K562 (cell line): ENCODE results near the gene GMEB2. TPM values are rescaled to one million over a fixed set of nuclear protein-coding genes. Genes with fewer than 3 reads are reported as not detected.

Experiments used
- ARID2 ChIP-seq: fragments of 450-650 bp; IDR thresholded peaks from 2 replicates; pipeline ENCODE4 v1.6.1; 2017; ENCODE audit warnings: antibody characterized with exemption, mild to moderate bottlenecking
- CTCFL ChIP-seq: IDR thresholded peaks from 2 replicates; pipeline ENCODE4 v1.6.1; 2011; ENCODE audit warnings: borderline replicate concordance, low read depth, mild to moderate bottlenecking, moderate library complexity, low read length; ENCODE audit not compliant: insufficient read depth, poor library complexity, severe bottlenecking
- HDAC3 ChIP-seq: fragments of 450-650 bp; IDR thresholded peaks from 2 replicates; pipeline ENCODE4 v1.6.1; 2018; ENCODE audit warnings: borderline replicate concordance, mild to moderate bottlenecking, moderate library complexity; ENCODE audit not compliant: partially characterized antibody
- NONO ChIP-seq, 2 experiments: fragments of 200-400 bp in 1 of 2; fragments of 450-650 bp in 1 of 2; formaldehyde crosslinking in 1 of 2; IDR thresholded peaks; 2 replicates each; pipeline ENCODE4 v1.6.1; 2017; ENCODE audit warnings: low read depth in 2 of 2, mild to moderate bottlenecking in 2 of 2, moderate library complexity in 2 of 2, low read length in 1 of 2
- NR1H2 ChIP-seq: sonication (generic); formaldehyde crosslinking; IDR thresholded peaks from 2 replicates; pipeline ENCODE4 v1.4.0; 2020; ENCODE audit warnings: mild to moderate bottlenecking, missing genetic modification reagents
- RBM14 ChIP-seq: fragments of 200-400 bp; formaldehyde crosslinking; IDR thresholded peaks from 2 replicates; pipeline ENCODE4 v1.6.1; 2018; ENCODE audit warnings: low read depth, mild to moderate bottlenecking, low read length, moderate library complexity, borderline replicate concordance; ENCODE audit not compliant: insufficient read depth
- SLC30A9 ChIP-seq: fragments of 250-450 bp; sonication (Bioruptor Pico); IDR thresholded peaks from 2 replicates; pipeline ENCODE4 v1.8.0; 2022; ENCODE audit warnings: mild to moderate bottlenecking, moderate library complexity
- TFAM ChIP-seq: fragments of 250-450 bp; sonication (Bioruptor Pico); conservative IDR thresholded peaks from 2 replicates; pipeline ENCODE4 v1.5.0; 2021; ENCODE audit warnings: mild to moderate bottlenecking, moderate library complexity
- TRIM24 ChIP-seq, 2 experiments: fragments of 450-650 bp; IDR thresholded peaks; 2 replicates each; pipeline ENCODE4 v1.6.1; 2016
- ZBTB1 ChIP-seq: sonication (generic); formaldehyde crosslinking; IDR thresholded peaks from 2 replicates; pipeline ENCODE4 v1.8.1; 2023; ENCODE audit warnings: missing genetic modification reagents, low read depth, mild to moderate bottlenecking, borderline replicate concordance
- ZNF76 ChIP-seq: fragments of 250-450 bp; sonication (Bioruptor Pico); IDR thresholded peaks from 2 replicates; pipeline ENCODE4 v1.4.0; 2020; ENCODE audit warnings: mild to moderate bottlenecking, moderate library complexity, borderline replicate concordance
- ZNF77 ChIP-seq: fragments of 250-450 bp; sonication (Bioruptor Pico); IDR thresholded peaks from 2 replicates; pipeline ENCODE4 v1.5.0; 2020
- polyA plus RNA-seq, 8 experiments: library from polyadenylated mRNA; depleted of rRNA in 4 of 8; stranded (reverse) in 5 of 8; unstranded in 3 of 8; fragments of >200 nt; fragmentation: Nextera tagmentation in 2 of 8; fragmentation: Illumina TruSeq in 1 of 8; extraction: Ambion mirVana in 2 of 8; extraction: Trizol in 1 of 8; gene quantifications; 2 replicates each; pipeline versions ENCODE4 v1.2.1 to v1.2.3, GENCODE V29; 2011 to 2014; ENCODE audit warnings: inconsistent platforms in 1 of 8, missing spikeins in 1 of 8
- total RNA-seq, 7 experiments: library from RNA; depleted of rRNA in 6 of 7; stranded (reverse); fragments of >200 nt in 6 of 7; fragmentation: Illumina TruSeq in 2 of 7; extraction: Trizol in 2 of 7; gene quantifications; 2 replicates each; pipeline versions ENCODE4 v1.2.1 to v1.2.3, GENCODE V29; 2011 to 2021; ENCODE audit warnings: low replicate concordance in 1 of 7
- TF ChIP-seq, protein P1 (sequence below): fragments of 450-650 bp; IDR thresholded peaks from 2 replicates; pipeline ENCODE4 v1.6.1; 2016; ENCODE audit warnings: mild to moderate bottlenecking
- TF ChIP-seq, protein P2 (sequence below): fragments of 250-450 bp; sonication (Bioruptor Pico); IDR thresholded peaks from 2 replicates; pipeline ENCODE4 v1.4.0; 2020

Gene GMEB2
- total and polyA plus RNA-seq, 9 of the 15 experiments (the other 6 are each of a cell fraction or from before 2014, with no cell fraction given), result 0.03 to 13.9 (median 6.3) TPM

DNA sequence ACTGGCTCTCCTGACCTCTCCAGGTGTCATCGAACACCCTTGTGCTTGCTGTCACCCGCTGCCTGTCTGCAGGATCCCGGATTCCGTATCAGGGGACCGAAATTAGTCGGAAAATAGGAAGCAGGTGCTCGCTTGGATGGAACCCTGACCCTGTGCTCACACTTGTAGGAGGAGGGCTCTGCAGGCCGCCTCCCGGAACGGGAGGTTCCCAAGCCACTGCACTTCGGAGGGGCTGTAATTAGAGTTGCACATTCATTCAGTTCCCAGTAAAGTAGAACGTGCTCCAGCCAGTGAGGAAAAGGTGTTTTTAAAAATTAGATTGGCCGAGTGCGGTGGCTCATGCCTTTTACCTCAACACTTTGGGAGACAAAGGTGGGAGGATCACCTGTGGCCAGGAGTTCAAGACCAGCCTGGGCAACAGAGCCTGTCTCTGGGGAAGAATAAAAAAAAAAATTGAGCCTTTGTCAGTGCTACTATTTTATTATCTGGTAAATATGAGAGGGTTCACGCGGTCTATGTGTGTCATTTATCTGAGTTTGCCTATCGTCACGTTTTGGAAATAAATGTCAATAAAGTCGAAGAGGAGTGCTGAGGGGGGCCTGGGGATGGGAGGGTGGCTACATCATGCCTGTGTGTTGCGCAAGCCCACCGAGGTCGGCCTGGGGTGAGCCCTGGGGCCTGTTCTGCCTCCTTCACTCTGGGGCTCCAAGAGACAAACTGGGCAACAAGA is 1.5 kb upstream of the GMEB2 start (continued):
- TF ChIP-seq, protein P1, sequence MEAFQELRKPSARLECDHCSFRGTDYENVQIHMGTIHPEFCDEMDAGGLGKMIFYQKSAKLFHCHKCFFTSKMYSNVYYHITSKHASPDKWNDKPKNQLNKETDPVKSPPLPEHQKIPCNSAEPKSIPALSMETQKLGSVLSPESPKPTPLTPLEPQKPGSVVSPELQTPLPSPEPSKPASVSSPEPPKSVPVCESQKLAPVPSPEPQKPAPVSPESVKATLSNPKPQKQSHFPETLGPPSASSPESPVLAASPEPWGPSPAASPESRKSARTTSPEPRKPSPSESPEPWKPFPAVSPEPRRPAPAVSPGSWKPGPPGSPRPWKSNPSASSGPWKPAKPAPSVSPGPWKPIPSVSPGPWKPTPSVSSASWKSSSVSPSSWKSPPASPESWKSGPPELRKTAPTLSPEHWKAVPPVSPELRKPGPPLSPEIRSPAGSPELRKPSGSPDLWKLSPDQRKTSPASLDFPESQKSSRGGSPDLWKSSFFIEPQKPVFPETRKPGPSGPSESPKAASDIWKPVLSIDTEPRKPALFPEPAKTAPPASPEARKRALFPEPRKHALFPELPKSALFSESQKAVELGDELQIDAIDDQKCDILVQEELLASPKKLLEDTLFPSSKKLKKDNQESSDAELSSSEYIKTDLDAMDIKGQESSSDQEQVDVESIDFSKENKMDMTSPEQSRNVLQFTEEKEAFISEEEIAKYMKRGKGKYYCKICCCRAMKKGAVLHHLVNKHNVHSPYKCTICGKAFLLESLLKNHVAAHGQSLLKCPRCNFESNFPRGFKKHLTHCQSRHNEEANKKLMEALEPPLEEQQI, result no peak
- no peak for TF ChIP-seq NONO (IDR thresholded peaks at IDR 0.05; ENCODE audit: low read depth in 2 of 2, low read length in 1 of 2)
- TF ChIP-seq ARID2, result no peak
- TF ChIP-seq NR1H2 (CRISPR knock-in tag), result no peak
- no peak for TF ChIP-seq TFAM (CRISPR knock-in tag)
- TF ChIP-seq CTCFL, result no peak
- TF ChIP-seq SLC30A9, result no peak
- TF ChIP-seq RBM14, result no peak
- no peak for TF ChIP-seq ZNF77 (CRISPR knock-in tag)
- TF ChIP-seq ZBTB1 (CRISPR knock-in tag), result peak; percentile 34; the same call in 1 of the 2 replicates
- peak; percentile 32 for TF ChIP-seq HDAC3
- TF ChIP-seq TRIM24 (IDR thresholded peaks at IDR 0.05), result peak in 1 of 2 experiments; percentile 97; a peak in 3 of 4 replicates
- TF ChIP-seq ZNF76 (CRISPR knock-in tag), result no peak
- TF ChIP-seq, protein P2, sequence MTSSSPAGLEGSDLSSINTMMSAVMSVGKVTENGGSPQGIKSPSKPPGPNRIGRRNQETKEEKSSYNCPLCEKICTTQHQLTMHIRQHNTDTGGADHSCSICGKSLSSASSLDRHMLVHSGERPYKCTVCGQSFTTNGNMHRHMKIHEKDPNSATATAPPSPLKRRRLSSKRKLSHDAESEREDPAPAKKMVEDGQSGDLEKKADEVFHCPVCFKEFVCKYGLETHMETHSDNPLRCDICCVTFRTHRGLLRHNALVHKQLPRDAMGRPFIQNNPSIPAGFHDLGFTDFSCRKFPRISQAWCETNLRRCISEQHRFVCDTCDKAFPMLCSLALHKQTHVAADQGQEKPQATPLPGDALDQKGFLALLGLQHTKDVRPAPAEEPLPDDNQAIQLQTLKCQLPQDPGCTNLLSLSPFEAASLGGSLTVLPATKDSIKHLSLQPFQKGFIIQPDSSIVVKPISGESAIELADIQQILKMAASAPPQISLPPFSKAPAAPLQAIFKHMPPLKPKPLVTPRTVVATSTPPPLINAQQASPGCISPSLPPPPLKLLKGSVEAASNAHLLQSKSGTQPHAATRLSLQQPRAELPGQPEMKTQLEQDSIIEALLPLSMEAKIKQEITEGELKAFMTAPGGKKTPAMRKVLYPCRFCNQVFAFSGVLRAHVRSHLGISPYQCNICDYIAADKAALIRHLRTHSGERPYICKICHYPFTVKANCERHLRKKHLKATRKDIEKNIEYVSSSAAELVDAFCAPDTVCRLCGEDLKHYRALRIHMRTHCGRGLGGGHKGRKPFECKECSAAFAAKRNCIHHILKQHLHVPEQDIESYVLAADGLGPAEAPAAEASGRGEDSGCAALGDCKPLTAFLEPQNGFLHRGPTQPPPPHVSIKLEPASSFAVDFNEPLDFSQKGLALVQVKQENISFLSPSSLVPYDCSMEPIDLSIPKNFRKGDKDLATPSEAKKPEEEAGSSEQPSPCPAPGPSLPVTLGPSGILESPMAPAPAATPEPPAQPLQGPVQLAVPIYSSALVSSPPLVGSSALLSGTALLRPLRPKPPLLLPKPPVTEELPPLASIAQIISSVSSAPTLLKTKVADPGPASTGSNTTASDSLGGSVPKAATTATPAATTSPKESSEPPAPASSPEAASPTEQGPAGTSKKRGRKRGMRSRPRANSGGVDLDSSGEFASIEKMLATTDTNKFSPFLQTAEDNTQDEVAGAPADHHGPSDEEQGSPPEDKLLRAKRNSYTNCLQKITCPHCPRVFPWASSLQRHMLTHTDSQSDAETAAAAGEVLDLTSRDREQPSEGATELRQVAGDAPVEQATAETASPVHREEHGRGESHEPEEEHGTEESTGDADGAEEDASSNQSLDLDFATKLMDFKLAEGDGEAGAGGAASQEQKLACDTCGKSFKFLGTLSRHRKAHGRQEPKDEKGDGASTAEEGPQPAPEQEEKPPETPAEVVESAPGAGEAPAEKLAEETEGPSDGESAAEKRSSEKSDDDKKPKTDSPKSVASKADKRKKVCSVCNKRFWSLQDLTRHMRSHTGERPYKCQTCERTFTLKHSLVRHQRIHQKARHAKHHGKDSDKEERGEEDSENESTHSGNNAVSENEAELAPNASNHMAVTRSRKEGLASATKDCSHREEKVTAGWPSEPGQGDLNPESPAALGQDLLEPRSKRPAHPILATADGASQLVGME (CRISPR knock-in tag), result no peak
